Measurements from ENCODE around the gene JAKMIP1. TPM values are rescaled to one million over a fixed set of nuclear protein-coding genes. Genes with fewer than 3 reads are reported as not detected.
"Not testable (repeated sequence)": the region's sequence is repeated elsewhere in the genome, so short reads cannot be mapped to it uniquely, and the experiment has no call there.

The JAKMIP1 gene
- total RNA-seq, 1 donor from 2014 or later = not detected

GRCh38 chr4:6148506-6149205, 51.7 kb downstream of the JAKMIP1 start:
- H3K4me3 ChIP-seq (ENCODE audit: low read depth, low read length) = no peak overlapping the region
- TF ChIP-seq CTCF (conservative IDR thresholded peaks at IDR 0.05; ENCODE audit: low read depth, low read length) = no peak
- DNase-seq (ENCODE audit: low read depth) = no peak

- no peak for TF ChIP-seq CTCF (conservative IDR thresholded peaks at IDR 0.05; ENCODE audit: low read depth, low read length)
- H3K4me3 ChIP-seq (ENCODE audit: low read depth, low read length) = no peak overlapping the region
- no peak for DNase-seq (ENCODE audit: low read depth)
Measured at GRCh38 chr4:6147441-6147840, 52.9 kb downstream of the JAKMIP1 start.

- no peak for DNase-seq (ENCODE audit: low read depth)
- no peak for TF ChIP-seq CTCF (conservative IDR thresholded peaks at IDR 0.05; ENCODE audit: low read depth, low read length)
- no peak overlapping the region for H3K4me3 ChIP-seq (ENCODE audit: low read depth, low read length)
Measured at GRCh38 chr4:6143603-6144181, 56.7 kb downstream of the JAKMIP1 start.

- no peak for TF ChIP-seq CTCF (conservative IDR thresholded peaks at IDR 0.05; ENCODE audit: low read depth, low read length)
- DNase-seq (ENCODE audit: low read depth) = no peak
- H3K4me3 ChIP-seq (ENCODE audit: low read depth, low read length) = no peak overlapping the region
Measured at GRCh38 chr4:6142935-6143602, 57.3 kb downstream of the JAKMIP1 start.

GRCh38 chr4:6142511-6142910, 57.8 kb downstream of the JAKMIP1 start:
- DNase-seq (ENCODE audit: low read depth) = no peak
- no peak overlapping the region for H3K4me3 ChIP-seq (ENCODE audit: low read depth, low read length)
- TF ChIP-seq CTCF (conservative IDR thresholded peaks at IDR 0.05; ENCODE audit: low read depth, low read length) = no peak

GRCh38 chr4:6141554-6141953, 58.8 kb downstream of the JAKMIP1 start:
- no peak for TF ChIP-seq CTCF (conservative IDR thresholded peaks at IDR 0.05; ENCODE audit: low read depth, low read length)
- no peak for DNase-seq (ENCODE audit: low read depth)
- no peak overlapping the region for H3K4me3 ChIP-seq (ENCODE audit: low read depth, low read length)

- H3K4me3 ChIP-seq (ENCODE audit: low read depth, low read length); DNase-seq (ENCODE audit: low read depth): not testable (repeated sequence)
Measured at GRCh38 chr4:6141021-6141420, 59.3 kb downstream of the JAKMIP1 start.

Data from epithelial cell of proximal tubule (primary cell).